ENCODE results near the gene KCNF1. TPM values are rescaled to one million over a fixed set of nuclear protein-coding genes. Genes with fewer than 3 reads are reported as not detected.

The KCNF1 gene, protein sequence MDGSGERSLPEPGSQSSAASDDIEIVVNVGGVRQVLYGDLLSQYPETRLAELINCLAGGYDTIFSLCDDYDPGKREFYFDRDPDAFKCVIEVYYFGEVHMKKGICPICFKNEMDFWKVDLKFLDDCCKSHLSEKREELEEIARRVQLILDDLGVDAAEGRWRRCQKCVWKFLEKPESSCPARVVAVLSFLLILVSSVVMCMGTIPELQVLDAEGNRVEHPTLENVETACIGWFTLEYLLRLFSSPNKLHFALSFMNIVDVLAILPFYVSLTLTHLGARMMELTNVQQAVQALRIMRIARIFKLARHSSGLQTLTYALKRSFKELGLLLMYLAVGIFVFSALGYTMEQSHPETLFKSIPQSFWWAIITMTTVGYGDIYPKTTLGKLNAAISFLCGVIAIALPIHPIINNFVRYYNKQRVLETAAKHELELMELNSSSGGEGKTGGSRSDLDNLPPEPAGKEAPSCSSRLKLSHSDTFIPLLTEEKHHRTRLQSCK
- total RNA-seq, result not detected

DNA sequence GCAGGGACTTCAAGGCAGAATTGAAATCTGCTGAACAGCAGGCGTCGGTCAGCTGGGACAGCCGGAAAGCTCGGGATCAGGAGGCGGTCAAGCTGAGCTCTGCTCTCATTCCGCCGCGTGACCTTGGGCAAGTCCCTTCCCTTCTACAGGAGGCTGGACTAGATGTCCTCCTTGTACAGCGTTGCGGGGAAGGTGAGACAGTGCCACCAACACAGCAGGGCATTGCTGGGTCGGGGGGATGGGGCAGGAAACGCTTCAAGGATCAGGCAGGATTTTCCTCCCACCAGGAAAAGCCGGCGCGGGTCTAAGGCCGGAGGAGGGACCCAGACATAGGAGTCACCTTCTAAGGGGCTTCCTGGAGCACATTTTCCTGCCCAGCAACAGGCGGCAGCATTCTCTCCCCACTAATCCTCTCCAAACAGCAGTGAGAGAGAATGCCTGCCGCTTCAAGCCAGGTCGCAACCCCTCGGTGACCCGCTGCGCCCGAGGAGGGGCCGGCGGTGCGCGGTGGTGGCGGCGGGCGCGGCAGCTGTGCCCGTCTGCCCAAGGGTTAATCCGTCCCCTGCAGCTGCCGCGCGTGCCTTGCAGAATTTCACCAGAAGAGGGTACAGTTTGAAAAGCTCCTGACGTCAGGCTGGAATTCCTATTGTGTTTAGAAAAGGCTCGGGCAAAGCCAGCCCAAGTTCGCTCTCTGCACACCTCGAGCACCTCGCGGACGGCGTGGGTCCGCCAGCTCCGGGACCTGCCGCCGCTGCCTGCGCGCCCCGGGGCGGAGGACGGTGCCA, at the start of gene KCNF1:
KCNF1 (plus strand) TSS at position 644 of the 785 bp plus-strand sequence. CDS start 493 bp downstream, outside the sequence.
- peaks cover 31% of the 10 kb centered on the region for H3K27me3 Mint-ChIP-seq
- peaks cover 7% of the 10 kb centered on the region for H3K4me1 Mint-ChIP-seq (ENCODE audit: low read depth)
- intact Hi-C loops (cut with micrococcal nuclease), result no loop called here
- CTCF ChIA-PET, result interaction anchor here (1.4 kb wide), 1 partner anchor 79 kb away, joined by 6 read pairs; no protein-coding TSS in a partner anchor
- POLR2A ChIA-PET, result no interaction called here
- no peaks in the 10 kb centered on the region for H3K9me3 Mint-ChIP-seq
- no peak within 1 kb of the TSS for H3K4me3 Mint-ChIP-seq
- no peaks in the 10 kb centered on the region for H3K36me3 Mint-ChIP-seq
- DNase-seq, result no peak
- H3K27ac Mint-ChIP-seq, result no peak within 1 kb of the TSS

DNA sequence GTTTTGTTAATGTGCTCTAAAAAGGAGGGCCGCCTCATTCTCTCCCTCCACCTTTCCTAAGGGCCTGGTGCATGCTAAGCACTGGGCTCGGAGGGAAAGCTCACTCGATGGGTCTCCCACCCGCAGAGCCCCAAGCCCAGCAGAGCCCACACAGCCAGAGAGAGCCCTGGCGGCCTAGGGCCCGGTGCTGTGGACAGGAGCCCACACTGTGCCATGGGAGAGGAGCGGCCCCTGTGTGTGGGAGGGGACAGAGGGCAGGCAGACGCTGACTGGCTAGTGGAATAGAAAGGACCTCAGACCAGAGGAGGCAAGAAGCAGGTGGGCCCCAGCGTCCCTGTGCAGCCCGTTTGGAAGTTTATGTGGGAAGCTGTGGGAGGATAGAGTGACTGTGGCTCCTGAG, 49.4 kb upstream of the KCNF1 start:
- H3K9me3 Mint-ChIP-seq, result no peaks in the 10 kb centered on the region

DNA sequence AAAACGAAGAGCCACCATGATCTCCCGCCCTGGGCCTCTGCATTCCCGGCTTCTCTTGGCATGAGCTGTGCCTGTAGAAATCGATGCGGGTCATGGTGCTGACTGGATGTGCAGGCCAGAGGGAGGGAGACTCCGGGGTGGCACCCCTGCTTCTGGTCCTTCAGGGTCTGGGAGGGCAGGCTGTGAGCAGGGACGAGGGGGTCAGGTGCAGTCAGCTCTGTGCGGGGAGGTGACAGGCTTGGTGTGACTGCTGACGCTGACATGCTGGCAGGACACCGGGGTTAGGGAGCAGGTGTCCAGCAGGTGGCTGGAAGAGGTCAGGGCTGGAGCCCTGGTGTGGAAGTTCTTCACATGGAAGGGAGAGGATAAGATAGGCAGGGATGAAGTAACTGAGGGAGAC, 48.7 kb upstream of the KCNF1 start:
- H3K4me1 Mint-ChIP-seq (ENCODE audit: low read depth), result peaks cover 26% of the 10 kb centered on the region
- no peak overlapping the region for H3K4me3 Mint-ChIP-seq
- ChIA-PET CTCF (no interaction called here), POLR2A (interaction anchor here (0.7 kb wide), 1 partner anchor 26 kb away, joined by 3 read pairs; no protein-coding TSS in a partner anchor)
- no peak overlapping the region for H3K27ac Mint-ChIP-seq
- DNase-seq, result no peak
- H3K9me3 Mint-ChIP-seq, result no peaks in the 10 kb centered on the region
- H3K27me3 Mint-ChIP-seq, result peaks cover 25% of the 10 kb centered on the region
- intact Hi-C loops (cut with micrococcal nuclease), result no loop called here
- H3K36me3 Mint-ChIP-seq, result no peaks in the 10 kb centered on the region

More for the DNA sequence above, 49.4 kb upstream of the KCNF1 start:
- intact Hi-C loops (cut with micrococcal nuclease), result no loop called here
- Mint-ChIP-seq H3K27ac (no peak overlapping the region), H3K4me1 (ENCODE audit: low read depth) (peaks cover 27% of the 10 kb centered on the region), H3K27me3 (peaks cover 20% of the 10 kb centered on the region), H3K36me3 (no peaks in the 10 kb centered on the region), H3K4me3 (no peak overlapping the region)
- ChIA-PET POLR2A (no interaction called here), CTCF (no interaction called here)
- DNase-seq, result no peak

DNA sequence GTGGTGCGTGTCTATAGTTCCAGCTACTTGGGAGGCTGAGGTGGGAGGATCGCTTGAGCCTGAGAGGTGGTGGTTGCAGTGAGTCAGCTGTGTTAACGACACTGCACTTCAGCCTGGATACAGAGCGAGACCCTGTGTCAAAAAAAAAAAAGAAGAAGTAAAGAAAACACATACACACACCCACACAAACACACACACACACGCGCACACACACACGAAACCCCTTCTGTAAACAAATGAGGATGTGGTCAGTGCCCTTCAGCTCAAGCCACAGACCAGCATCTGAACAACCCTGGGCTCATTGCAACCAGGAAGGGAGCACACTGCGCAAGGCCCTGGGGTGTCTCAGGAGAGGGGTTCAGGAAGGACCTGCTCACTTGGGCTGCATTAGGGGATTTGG, 47.9 kb upstream of the KCNF1 start:
- CTCF ChIA-PET, result interaction anchor here (1.0 to 1.5 kb wide), 3 partner anchors 26 to 261 kb away, joined by 3 to 5 read pairs (median 3); no protein-coding TSS in a partner anchor

DNA sequence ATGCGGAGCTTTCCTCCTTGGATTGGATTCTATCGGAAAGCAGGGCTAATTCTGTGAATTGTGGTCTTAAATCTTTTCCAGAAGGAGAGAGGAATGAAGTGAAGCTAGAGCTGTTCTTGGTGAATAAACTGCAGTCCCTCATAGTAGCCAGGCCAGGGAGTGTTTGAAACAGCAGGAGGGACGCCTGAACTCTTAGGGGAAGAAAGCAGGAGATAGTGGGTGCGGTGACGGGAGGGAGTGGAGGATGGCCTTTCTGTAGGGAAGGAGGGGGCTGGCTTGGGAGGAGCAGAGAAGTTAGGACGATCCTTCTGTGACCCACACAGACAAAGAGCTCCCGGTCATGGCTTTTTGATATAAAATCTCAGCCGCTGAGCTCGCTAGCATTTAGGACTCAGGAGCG, 47.5 kb upstream of the KCNF1 start:
- Mint-ChIP-seq H3K4me1 (ENCODE audit: low read depth) (peaks cover 26% of the 10 kb centered on the region), H3K27me3 (peaks cover 25% of the 10 kb centered on the region), H3K9me3 (no peaks in the 10 kb centered on the region), H3K4me3 (no peak overlapping the region), H3K27ac (no peak overlapping the region), H3K36me3 (no peaks in the 10 kb centered on the region)
- ChIA-PET POLR2A (no interaction called here), CTCF (interaction anchor here (1.0 to 1.5 kb wide), 3 partner anchors 26 to 261 kb away, joined by 3 to 5 read pairs (median 3); no protein-coding TSS in a partner anchor)
- no peak for DNase-seq
- intact Hi-C loops (cut with micrococcal nuclease), result no loop called here

More for the DNA sequence above, 47.9 kb upstream of the KCNF1 start:
- no peak overlapping the region for H3K27ac Mint-ChIP-seq
- H3K4me3 Mint-ChIP-seq, result no peak overlapping the region
- no peaks in the 10 kb centered on the region for H3K36me3 Mint-ChIP-seq
- intact Hi-C loops (cut with micrococcal nuclease), result no loop called here
- POLR2A ChIA-PET, result no interaction called here
- no peaks in the 10 kb centered on the region for H3K9me3 Mint-ChIP-seq
- H3K27me3 Mint-ChIP-seq, result peaks cover 25% of the 10 kb centered on the region
- H3K4me1 Mint-ChIP-seq (ENCODE audit: low read depth), result peaks cover 26% of the 10 kb centered on the region
- no peak for DNase-seq

DNA sequence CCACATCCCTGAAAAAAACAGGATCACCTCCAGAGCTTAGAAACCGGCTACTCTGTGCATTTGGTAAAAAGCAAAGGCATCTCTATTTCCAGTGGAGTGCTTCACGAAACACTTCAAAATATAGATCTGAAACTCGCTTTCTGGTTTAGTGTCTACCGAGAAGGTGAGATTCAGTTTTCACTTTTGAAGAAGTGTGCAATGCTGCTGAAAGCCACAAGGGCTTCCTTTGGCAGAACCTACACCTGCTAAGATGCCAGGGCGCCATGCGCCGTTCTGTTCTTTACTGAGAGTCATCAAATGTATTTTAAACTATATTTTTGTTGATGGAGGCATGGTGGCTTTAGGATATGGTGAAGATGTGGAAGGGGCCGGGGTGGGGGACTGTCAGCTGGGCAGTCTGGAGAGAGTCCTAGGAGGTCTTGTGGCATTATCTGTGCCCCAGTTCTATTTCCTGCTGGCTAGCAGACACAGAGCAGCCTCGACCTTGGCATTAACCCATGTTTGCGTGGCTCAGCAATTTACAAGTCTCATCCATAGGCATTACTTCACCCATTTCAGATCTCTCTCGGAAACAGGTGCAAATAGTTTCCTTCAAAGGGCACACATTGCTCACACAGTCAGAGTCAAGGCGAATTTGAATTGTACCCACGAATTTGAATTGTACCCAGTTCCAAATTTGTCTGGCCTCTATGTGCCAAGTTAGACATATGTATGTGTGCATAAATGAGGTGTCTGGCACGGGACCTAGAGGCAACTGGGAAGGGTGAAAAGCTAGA, 46.7 kb upstream of the KCNF1 start:
- H3K9me3 Mint-ChIP-seq, result no peaks in the 10 kb centered on the region
- peak; percentile 38 for DNase-seq
- ChIA-PET POLR2A (no interaction called here), CTCF (interaction anchor here (1.0 to 1.9 kb wide), 5 partner anchors 25 to 260 kb away, joined by 3 to 6 read pairs (median 5); no protein-coding TSS in a partner anchor)
- H3K27ac Mint-ChIP-seq, result no peak overlapping the region
- no peaks in the 10 kb centered on the region for H3K36me3 Mint-ChIP-seq
- peaks cover 25% of the 10 kb centered on the region for H3K27me3 Mint-ChIP-seq
- H3K4me1 Mint-ChIP-seq (ENCODE audit: low read depth), result peaks cover 26% of the 10 kb centered on the region
- no peak overlapping the region for H3K4me3 Mint-ChIP-seq
- intact Hi-C loops (cut with micrococcal nuclease), result no loop called here

DNA sequence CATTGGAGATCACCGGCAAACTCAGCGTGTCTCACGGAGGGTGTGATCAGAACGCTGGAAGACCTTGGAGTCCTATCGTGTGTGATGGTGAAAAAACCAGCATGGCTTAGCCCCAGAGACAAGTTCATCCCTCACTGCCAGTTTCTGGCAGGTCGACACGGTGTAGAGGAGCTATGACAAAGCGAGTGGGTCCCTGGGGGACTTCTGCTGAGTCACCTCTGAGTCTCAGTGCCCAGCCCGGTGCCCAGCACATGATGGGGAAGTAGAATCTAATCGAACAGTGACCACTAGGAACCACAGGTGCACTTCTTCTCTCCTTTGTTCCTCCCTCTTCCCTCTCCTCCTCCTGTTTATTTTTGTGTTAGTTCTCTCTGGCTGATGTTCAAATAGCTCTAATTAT, 45.9 kb upstream of the KCNF1 start:
- Mint-ChIP-seq H3K4me3 (no peak overlapping the region), H3K27ac (no peak overlapping the region), H3K9me3 (no peaks in the 10 kb centered on the region), H3K27me3 (peaks cover 25% of the 10 kb centered on the region), H3K4me1 (ENCODE audit: low read depth) (peaks cover 24% of the 10 kb centered on the region), H3K36me3 (no peaks in the 10 kb centered on the region)
- DNase-seq, result no peak
- CTCF ChIA-PET, result interaction anchor here (1.2 to 1.9 kb wide), 4 partner anchors 30 to 264 kb away, joined by 4 to 6 read pairs (median 5); no protein-coding TSS in a partner anchor
- POLR2A ChIA-PET, result no interaction called here
- intact Hi-C loops (cut with micrococcal nuclease), result no loop called here

DNA sequence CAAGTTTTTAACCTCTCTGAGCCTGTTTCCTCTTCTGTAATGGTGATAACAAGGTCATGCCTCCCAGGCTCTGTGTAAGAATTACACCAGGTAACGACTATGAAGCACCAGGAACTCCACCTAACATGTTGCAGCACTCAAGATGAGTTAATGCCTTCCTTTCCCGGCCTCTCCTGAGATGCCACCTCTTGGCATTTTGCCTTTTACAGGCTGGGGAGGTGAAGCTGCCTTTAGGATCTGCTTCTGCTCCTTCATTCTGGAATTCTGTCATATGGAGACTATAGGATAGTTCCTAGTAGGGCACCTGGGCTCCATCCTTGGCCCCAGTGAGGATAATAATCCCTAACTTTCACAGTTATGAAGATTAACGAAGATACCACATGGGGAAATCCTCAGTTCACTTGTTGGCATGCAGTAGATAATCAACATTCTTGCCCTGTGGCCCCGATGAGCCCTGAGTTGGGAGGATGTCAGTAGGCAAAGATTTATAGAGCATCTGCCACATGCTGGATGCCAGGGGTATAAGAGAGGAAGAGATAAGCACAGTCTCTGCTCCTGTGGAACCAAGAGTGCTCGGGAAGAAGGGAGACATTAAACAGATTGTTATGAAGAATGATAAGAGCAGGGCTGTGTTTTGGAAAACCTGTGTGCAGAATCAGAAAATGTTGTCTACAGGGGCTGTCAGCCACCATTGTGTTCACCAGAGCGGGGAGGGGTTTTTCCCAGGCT, 43.9 kb upstream of the KCNF1 start:
- POLR2A ChIA-PET, result no interaction called here
- Mint-ChIP-seq H3K4me3 (no peak overlapping the region), H3K4me1 (ENCODE audit: low read depth) (peaks cover 19% of the 10 kb centered on the region), H3K27ac (no peak overlapping the region), H3K27me3 (peaks cover 20% of the 10 kb centered on the region), H3K36me3 (no peaks in the 10 kb centered on the region), H3K9me3 (peaks cover 6% of the 10 kb centered on the region)
- intact Hi-C loops (cut with micrococcal nuclease), result no loop called here
- CTCF ChIA-PET, result interaction anchor here (0.9 kb wide), 2 partner anchors 124 to 265 kb away, joined by 3 read pairs; a partner anchor contains a TSS
- DNase-seq, result no peak

DNA sequence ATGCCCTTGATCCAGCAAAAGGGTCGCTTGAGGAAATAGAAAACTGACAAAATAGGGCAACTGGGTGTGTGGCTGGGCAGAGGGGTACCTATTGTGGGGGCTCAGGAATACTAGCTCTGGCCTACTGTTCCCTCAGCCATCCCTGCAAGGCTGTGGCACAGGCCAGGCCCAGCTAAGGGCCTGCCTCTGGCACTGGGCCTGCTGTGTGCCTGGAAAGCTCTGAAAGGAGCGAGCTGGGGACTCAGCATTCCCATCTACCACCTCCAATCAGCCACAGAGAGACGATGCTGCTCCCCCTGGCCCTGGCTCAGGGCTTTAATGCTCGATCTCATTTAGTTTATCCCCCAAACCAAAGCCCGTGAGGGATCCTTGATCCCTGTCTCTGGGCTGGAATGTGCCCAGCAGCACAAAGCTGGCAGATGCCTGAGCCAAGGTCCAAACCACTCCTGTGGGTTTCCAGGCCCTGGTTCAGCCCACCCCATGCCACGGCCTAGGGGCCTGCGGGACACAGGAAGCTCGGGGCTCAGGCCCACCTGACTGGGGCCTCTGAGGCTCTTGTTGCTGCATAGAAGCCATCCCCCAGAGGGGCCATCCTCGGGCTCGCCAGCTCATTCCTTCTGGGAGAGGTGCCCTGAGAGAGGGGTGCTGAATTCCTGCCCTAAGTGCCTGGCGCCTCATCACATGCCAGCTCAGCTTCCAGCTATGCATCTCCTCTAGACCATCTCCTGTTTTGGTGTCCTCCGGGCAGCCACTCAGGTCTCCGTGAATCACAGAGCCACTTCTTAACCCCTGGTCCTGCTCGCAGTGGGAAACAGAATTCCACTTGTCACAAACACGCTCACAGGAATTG, 43.0 kb upstream of the KCNF1 start:
- Mint-ChIP-seq H3K36me3 (no peaks in the 10 kb centered on the region), H3K4me1 (ENCODE audit: low read depth) (peaks cover 21% of the 10 kb centered on the region), H3K27ac (no peak overlapping the region), H3K27me3 (peaks cover 20% of the 10 kb centered on the region), H3K9me3 (peaks cover 6% of the 10 kb centered on the region), H3K4me3 (no peak overlapping the region)
- CTCF ChIA-PET, result interaction anchor here (0.9 kb wide), 1 partner anchor 123 kb away, joined by 3 read pairs; no protein-coding TSS in a partner anchor
- intact Hi-C loops (cut with micrococcal nuclease), result no loop called here
- DNase-seq, result no peak
- POLR2A ChIA-PET, result no interaction called here

DNA sequence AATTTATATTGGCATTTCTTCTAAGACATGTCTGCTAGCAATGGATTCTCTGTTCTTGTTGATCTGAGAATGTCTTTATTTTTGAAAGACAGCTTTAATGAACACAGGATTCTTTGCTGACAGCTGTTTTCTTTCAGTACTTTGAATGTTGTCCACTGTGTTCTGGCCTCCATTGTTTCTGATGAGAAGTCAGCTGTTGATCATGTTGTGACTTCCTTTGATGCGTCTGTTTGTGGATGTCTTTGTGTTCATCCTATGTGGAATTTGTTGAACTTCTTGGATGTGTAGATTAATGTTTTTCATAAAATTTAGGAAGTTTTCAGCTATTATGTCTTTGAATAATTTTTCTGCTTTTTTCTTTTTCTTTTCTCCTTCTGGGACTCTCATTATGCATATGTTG, 39.8 kb upstream of the KCNF1 start:
- H3K27me3 Mint-ChIP-seq, result peaks cover 8% of the 10 kb centered on the region
- no peak overlapping the region for H3K4me3 Mint-ChIP-seq
- intact Hi-C loops (cut with micrococcal nuclease), result no loop called here
- no peak for DNase-seq
- H3K36me3 Mint-ChIP-seq, result no peaks in the 10 kb centered on the region
- H3K9me3 Mint-ChIP-seq, result peaks cover 6% of the 10 kb centered on the region
- H3K4me1 Mint-ChIP-seq (ENCODE audit: low read depth), result peaks cover 3% of the 10 kb centered on the region
- H3K27ac Mint-ChIP-seq, result no peak overlapping the region
- ChIA-PET CTCF (no interaction called here), POLR2A (no interaction called here)

Measured in activated CD4-positive, alpha-beta memory T cell treated with anti-CD3 and anti-CD28 coated beads for 36 hours (primary cell).